MM.1S (cell line): ENCODE data around the gene NLGN1.
A peak's percentile ranks its signal among the peaks of the same experiment; 100 is the strongest.

Experiments
- DNase-seq: peaks from one replicate; pipeline ENCODE4 v3.0.0-alpha.2; 2015
- H2AFZ ChIP-seq: fragments of 300-600 bp; sonication (generic); 2 replicates; pipeline ENCODE4 v1.6.0; 2016; ENCODE audit warnings: antibody characterized with exemption, low read length
- H3F3A ChIP-seq: fragments of 300-600 bp; sonication (generic); 2 replicates; pipeline ENCODE4 v1.6.1; 2016; ENCODE audit warnings: mild to moderate bottlenecking, antibody characterized with exemption, low read length, moderate library complexity, mixed read lengths; ENCODE audit not compliant: insufficient read depth
- H3K27ac ChIP-seq: fragments of 300-600 bp; sonication (generic); 2 replicates; pipeline ENCODE4 v1.5.1; 2016; ENCODE audit warnings: mild to moderate bottlenecking, low read length
- H3K27me3 ChIP-seq: fragments of 300-600 bp; sonication (generic); replicated peaks from 2 replicates; pipeline ENCODE4 v1.6.0; 2016; ENCODE audit warnings: low read length; ENCODE audit not compliant: insufficient read depth
- H3K36me3 ChIP-seq: fragments of 300-600 bp; sonication (generic); replicated peaks from 2 replicates; pipeline ENCODE4 v1.6.1; 2016; ENCODE audit warnings: mild to moderate bottlenecking, low read length, mixed read lengths; ENCODE audit not compliant: insufficient read depth
- H3K4me1 ChIP-seq: fragments of 300-600 bp; sonication (generic); 2 replicates; pipeline ENCODE4 v1.6.1; 2016; ENCODE audit warnings: low read length, mixed read lengths
- H3K4me2 ChIP-seq: fragments of 300-600 bp; sonication (generic); 2 replicates; pipeline ENCODE4 v1.6.0; 2016; ENCODE audit warnings: low read depth, low read length
- H3K4me3 ChIP-seq: fragments of 300-600 bp; sonication (generic); 2 replicates; pipeline ENCODE4 v1.5.1; 2016; ENCODE audit warnings: low read length, mixed read lengths
- H3K79me2 ChIP-seq: fragments of 300-600 bp; sonication (generic); 2 replicates; pipeline ENCODE4 v1.6.1; 2016; ENCODE audit warnings: mixed run types, low read length, mixed read lengths
- H3K9ac ChIP-seq: fragments of 300-600 bp; sonication (generic); 2 replicates; pipeline ENCODE4 v1.6.1; 2016; ENCODE audit warnings: low read length, mixed read lengths
- H3K9me2 ChIP-seq: fragments of 300-600 bp; sonication (generic); replicated peaks from 2 replicates; pipeline ENCODE4 v1.6.1; 2016; ENCODE audit warnings: mild to moderate bottlenecking, low read length, mixed read lengths; ENCODE audit not compliant: insufficient read depth
- H3K9me3 ChIP-seq: fragments of 300-600 bp; sonication (generic); replicated peaks from 2 replicates; pipeline ENCODE4 v1.6.1; 2016; ENCODE audit warnings: mild to moderate bottlenecking, low read length, mixed read lengths; ENCODE audit not compliant: insufficient read depth
- H4K20me1 ChIP-seq: fragments of 300-600 bp; sonication (generic); 2 replicates; pipeline ENCODE4 v1.6.1; 2016; ENCODE audit warnings: mild to moderate bottlenecking, low read length, moderate library complexity, mixed read lengths; ENCODE audit not compliant: insufficient read depth
- EZH2 ChIP-seq: fragments of 300-600 bp; sonication (generic); optimal IDR thresholded peaks from 2 replicates; pipeline ENCODE3; 2017; ENCODE audit warnings: low read depth, mild to moderate bottlenecking, antibody characterized with exemption, low read length, mixed read lengths
- EZH2phosphoT487 ChIP-seq: fragments of 300-600 bp; sonication (generic); IDR thresholded peaks from 2 replicates; pipeline ENCODE4 v1.6.1; 2018; ENCODE audit warnings: antibody characterized with exemption, low read length
- TF ChIP-seq, protein P1 (sequence below): fragments of 300-600 bp; sonication (generic); IDR thresholded peaks from 2 replicates; pipeline ENCODE4 v1.5.1; 2016; ENCODE audit warnings: antibody characterized with exemption, low read length, mixed read lengths

NLGN1 gene

DNA sequence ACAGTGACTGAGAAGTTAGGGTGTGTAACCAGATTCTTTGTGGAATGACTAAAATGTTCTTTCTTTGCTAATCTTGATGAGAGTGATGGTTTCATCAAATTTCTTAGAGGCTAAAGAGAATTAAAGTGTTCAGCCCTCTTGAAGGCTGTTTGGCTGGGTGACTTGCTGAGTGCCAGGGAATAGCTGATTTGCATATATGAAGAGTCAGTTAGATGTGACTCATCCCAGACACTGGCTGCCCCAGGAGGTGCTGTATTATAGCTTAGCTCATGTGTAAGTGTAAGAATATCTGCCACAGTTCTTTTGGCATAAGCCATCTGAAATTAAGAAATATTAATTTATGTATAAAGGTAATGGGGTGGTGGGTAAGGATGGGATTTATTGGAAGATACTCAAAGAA lies 535.1 kb downstream of the NLGN1 start:
- Histone ChIP-seq H3K27ac (peak overlapping the region; percentile 4; the same call in 1 of the 2 replicates), H3K9ac (no peak overlapping the region), H3K4me1 (peaks cover 23% of the 10 kb centered on the region), H4K20me1 (no peaks in the 10 kb centered on the region), H3K4me2 (0 out of 2 replicates have a peak overlapping the region, but pooled peaks have one; percentile 2), H3K27me3 (no peaks in the 10 kb centered on the region), H2AFZ (0 out of 2 replicates have a peak overlapping the region, but pooled peaks have one; percentile 1), H3K4me3 (no peak overlapping the region), H3K9me2 (no peaks in the 10 kb centered on the region), H3K79me2 (no peaks in the 10 kb centered on the region), H3F3A (peaks cover 7% of the 10 kb centered on the region; the same call in 1 of the 2 replicates), H3K9me3 (no peaks in the 10 kb centered on the region), H3K36me3 (no peaks in the 10 kb centered on the region)
- TF ChIP-seq, protein P1, sequence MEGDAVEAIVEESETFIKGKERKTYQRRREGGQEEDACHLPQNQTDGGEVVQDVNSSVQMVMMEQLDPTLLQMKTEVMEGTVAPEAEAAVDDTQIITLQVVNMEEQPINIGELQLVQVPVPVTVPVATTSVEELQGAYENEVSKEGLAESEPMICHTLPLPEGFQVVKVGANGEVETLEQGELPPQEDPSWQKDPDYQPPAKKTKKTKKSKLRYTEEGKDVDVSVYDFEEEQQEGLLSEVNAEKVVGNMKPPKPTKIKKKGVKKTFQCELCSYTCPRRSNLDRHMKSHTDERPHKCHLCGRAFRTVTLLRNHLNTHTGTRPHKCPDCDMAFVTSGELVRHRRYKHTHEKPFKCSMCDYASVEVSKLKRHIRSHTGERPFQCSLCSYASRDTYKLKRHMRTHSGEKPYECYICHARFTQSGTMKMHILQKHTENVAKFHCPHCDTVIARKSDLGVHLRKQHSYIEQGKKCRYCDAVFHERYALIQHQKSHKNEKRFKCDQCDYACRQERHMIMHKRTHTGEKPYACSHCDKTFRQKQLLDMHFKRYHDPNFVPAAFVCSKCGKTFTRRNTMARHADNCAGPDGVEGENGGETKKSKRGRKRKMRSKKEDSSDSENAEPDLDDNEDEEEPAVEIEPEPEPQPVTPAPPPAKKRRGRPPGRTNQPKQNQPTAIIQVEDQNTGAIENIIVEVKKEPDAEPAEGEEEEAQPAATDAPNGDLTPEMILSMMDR: no peak
- no peak for TF ChIP-seq EZH2
- no peak for TF ChIP-seq EZH2phosphoT487
- DNase-seq: peak; percentile 83

DNA sequence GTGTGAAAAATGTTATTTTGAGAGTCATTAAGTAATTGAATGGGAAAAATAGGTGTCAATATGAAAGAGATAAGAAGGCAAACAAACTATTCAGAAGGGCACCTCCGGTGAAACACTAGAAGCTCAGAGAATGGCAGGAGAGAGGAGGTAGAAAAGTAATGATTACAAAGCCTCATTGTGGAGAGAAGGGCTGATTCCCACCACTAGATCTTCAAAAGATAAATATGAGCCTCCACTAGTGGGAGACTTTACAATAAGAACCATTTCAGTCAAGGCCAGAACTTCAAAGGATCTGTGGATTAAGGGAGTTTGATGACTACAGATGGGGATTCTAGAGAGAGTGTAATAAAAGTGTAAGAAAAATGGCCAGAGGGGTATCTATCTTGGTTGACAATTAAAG lies 535.6 kb downstream of the NLGN1 start:
- Histone ChIP-seq H3K9ac (no peak overlapping the region), H3K79me2 (no peaks in the 10 kb centered on the region), H3K9me2 (no peaks in the 10 kb centered on the region), H3K4me3 (no peak overlapping the region), H3F3A (peaks cover 7% of the 10 kb centered on the region; the same call in 1 of the 2 replicates), H3K27me3 (no peaks in the 10 kb centered on the region), H3K27ac (peak overlapping the region; percentile 4; the same call in 1 of the 2 replicates), H3K4me1 (peaks cover 23% of the 10 kb centered on the region), H3K9me3 (no peaks in the 10 kb centered on the region), H4K20me1 (no peaks in the 10 kb centered on the region), H2AFZ (0 out of 2 replicates have a peak overlapping the region, but pooled peaks have one; percentile 1), H3K36me3 (no peaks in the 10 kb centered on the region), H3K4me2 (0 out of 2 replicates have a peak overlapping the region, but pooled peaks have one; percentile 2)
- DNase-seq: no peak
- TF ChIP-seq EZH2: no peak
- TF ChIP-seq, protein P1: no peak
- no peak for TF ChIP-seq EZH2phosphoT487

DNA sequence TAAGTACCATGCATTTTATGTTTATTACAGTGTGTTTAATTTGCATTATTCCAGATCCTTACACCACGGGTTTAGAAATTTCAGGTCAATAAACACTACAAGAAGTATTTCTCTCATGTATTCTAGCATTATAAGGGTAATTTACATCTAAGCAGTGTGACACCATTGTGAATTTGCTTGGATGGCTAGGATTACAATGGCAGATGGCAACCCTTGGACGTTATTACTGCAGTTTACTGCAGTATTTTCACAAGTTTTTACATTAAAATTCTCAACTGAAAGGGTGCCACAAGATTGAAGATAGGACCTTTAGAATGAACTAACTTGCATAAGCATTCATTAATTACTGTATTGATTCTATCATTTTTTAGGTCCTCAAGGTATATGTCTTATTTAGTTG lies 538.8 kb downstream of the NLGN1 start:
- TF ChIP-seq, protein P1: no peak
- TF ChIP-seq EZH2phosphoT487: no peak
- TF ChIP-seq EZH2: no peak
- peaks cover 22% of the 10 kb centered on the region for H3K4me1 ChIP-seq
- H3K9ac ChIP-seq: no peak overlapping the region
- peaks cover 7% of the 10 kb centered on the region; the same call in 1 of the 2 replicates for H3F3A ChIP-seq
- no peaks in the 10 kb centered on the region for H3K36me3 ChIP-seq
- no peaks in the 10 kb centered on the region for H3K79me2 ChIP-seq
- H3K9me2 ChIP-seq: no peaks in the 10 kb centered on the region
- no peak overlapping the region for H3K4me2 ChIP-seq
- H3K27ac ChIP-seq: no peak overlapping the region
- H3K9me3 ChIP-seq: no peaks in the 10 kb centered on the region
- DNase-seq: no peak
- no peak overlapping the region for H3K4me3 ChIP-seq
- H2AFZ ChIP-seq: no peak overlapping the region
- no peaks in the 10 kb centered on the region for H3K27me3 ChIP-seq
- no peaks in the 10 kb centered on the region for H4K20me1 ChIP-seq
